Loucy (cell line): Measurements from ENCODE around the gene RTL1.

Experiments
- EZH2phosphoT487 ChIP-seq: fragments of 200-600 bp; IDR thresholded peaks from 2 replicates; pipeline ENCODE4 v1.6.1; 2018; ENCODE audit warnings: antibody characterized with exemption, mild to moderate bottlenecking, moderate library complexity, borderline replicate concordance
- TF ChIP-seq, protein P1 (sequence below): fragments of 200-600 bp; sonication (generic); conservative IDR thresholded peaks from 2 replicates; pipeline ENCODE4 v1.5.1; 2014; ENCODE audit warnings: mild to moderate bottlenecking, antibody characterized with exemption, low read length

DNA sequence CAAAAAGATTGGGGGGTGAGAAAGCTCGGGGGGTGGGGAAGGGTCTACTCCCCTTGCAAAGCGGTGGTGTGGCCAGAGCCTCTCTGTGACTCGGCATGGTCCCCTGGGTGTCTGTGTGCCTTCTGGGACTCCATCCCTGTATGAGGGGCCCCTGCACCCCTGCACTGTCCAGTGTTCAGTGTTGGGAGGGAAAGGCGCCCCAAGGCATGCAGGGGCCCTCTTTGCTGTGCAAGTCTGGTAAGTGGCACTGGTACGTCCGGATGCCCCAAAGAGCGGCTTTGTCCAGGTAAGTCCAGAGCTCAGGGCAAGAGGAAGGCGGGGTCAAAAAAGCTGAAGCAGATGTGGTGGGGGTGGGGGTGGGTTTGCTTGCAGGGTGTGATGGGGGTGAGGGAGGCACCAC lies 23.7 kb downstream of the RTL1 start:
- TF ChIP-seq, protein P1, sequence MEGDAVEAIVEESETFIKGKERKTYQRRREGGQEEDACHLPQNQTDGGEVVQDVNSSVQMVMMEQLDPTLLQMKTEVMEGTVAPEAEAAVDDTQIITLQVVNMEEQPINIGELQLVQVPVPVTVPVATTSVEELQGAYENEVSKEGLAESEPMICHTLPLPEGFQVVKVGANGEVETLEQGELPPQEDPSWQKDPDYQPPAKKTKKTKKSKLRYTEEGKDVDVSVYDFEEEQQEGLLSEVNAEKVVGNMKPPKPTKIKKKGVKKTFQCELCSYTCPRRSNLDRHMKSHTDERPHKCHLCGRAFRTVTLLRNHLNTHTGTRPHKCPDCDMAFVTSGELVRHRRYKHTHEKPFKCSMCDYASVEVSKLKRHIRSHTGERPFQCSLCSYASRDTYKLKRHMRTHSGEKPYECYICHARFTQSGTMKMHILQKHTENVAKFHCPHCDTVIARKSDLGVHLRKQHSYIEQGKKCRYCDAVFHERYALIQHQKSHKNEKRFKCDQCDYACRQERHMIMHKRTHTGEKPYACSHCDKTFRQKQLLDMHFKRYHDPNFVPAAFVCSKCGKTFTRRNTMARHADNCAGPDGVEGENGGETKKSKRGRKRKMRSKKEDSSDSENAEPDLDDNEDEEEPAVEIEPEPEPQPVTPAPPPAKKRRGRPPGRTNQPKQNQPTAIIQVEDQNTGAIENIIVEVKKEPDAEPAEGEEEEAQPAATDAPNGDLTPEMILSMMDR, result no peak
- TF ChIP-seq EZH2phosphoT487, result no peak
